Suprapubic skin (tissue), 3 donors: ENCODE data around the gene MORN4.

Experiments
- POLR2AphosphoS5 ChIP-seq, 3 donors: sonication (generic); formaldehyde crosslinking; IDR thresholded peaks; one replicate each; pipeline ENCODE4 v1.6.1; 2017; ENCODE audit warnings: antibody characterized with exemption in 3 of 3
- TF ChIP-seq, protein P1 (sequence below), 2 donors: fragments of 200-600 bp in 1 of 2; fragments of 450-650 bp in 1 of 2; sonication (generic) in 1 of 2; IDR thresholded peaks; one replicate each; pipeline ENCODE4 v1.5.1; 2016 to 2019; ENCODE audit warnings: antibody characterized with exemption in 2 of 2, mild to moderate bottlenecking in 1 of 2, moderate library complexity in 1 of 2

DNA sequence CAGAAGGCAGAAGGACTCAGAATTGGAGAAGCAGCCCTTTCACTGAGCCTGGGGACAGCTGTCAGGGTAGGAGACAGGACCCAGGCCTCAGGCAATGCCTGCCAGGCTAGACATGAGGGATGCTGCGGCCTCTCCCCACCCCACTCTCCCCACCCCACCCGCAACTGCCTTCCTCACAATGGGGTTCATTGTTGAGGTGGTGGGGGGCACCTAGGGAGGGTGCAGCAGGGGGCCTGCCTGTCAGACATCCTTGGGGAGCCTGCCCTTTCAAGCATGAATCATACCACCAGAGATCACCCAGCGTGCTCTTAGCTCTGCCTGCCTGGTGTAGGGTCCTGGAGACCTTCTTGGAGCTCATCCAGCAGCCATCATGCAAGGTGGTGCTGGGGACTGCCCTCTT is 43.8 kb downstream of the MORN4 start, which contains the start of gene C10orf62:
- TF ChIP-seq, protein P1, sequence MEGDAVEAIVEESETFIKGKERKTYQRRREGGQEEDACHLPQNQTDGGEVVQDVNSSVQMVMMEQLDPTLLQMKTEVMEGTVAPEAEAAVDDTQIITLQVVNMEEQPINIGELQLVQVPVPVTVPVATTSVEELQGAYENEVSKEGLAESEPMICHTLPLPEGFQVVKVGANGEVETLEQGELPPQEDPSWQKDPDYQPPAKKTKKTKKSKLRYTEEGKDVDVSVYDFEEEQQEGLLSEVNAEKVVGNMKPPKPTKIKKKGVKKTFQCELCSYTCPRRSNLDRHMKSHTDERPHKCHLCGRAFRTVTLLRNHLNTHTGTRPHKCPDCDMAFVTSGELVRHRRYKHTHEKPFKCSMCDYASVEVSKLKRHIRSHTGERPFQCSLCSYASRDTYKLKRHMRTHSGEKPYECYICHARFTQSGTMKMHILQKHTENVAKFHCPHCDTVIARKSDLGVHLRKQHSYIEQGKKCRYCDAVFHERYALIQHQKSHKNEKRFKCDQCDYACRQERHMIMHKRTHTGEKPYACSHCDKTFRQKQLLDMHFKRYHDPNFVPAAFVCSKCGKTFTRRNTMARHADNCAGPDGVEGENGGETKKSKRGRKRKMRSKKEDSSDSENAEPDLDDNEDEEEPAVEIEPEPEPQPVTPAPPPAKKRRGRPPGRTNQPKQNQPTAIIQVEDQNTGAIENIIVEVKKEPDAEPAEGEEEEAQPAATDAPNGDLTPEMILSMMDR (IDR thresholded peaks at IDR 0.05), result no peak
- TF ChIP-seq POLR2AphosphoS5 (IDR thresholded peaks at IDR 0.05), result no peak
